HEK293 (cell line): ENCODE results near the gene LCAT.

ENCODE experiments used
- CTCF ChIA-PET: fragments of 350-600 bp; formaldehyde crosslinking; extraction: SDS; loops from one replicate; lab custom pipeline; 2021; ENCODE audit warnings: antibody characterized with exemption; lab: Yijun Ruan, JAX
- POLR2A ChIA-PET: fragments of 300-600 bp; formaldehyde crosslinking; extraction: SDS; loops from one replicate; lab custom pipeline; 2020; ENCODE audit warnings: antibody characterized with exemption, inconsistent platforms; lab: Yijun Ruan, JAX
- H3K27ac ChIP-seq: fragments of 200-500 bp; sonication (Bioruptor generic); 2 replicates; pipeline ENCODE4 v1.5.1; 2014; ENCODE audit warnings: low read depth, low read length, control low read depth, inconsistent platforms; ENCODE audit errors: extremely low read depth
- H3K36me3 ChIP-seq, 2 experiments: fragments of 200-500 bp in 1 of 2; sonication (Bioruptor generic) in 1 of 2; 1 replicate in 1 of 2; 2 replicates in 1 of 2; pipeline ENCODE4 v1.5.1; 2014 to 2017; ENCODE audit warnings: inconsistent platforms in 2 of 2, low read length in 2 of 2; ENCODE audit not compliant: control insufficient read depth in 2 of 2, insufficient read depth in 1 of 2
- H3K4me1 ChIP-seq: fragments of 200-500 bp; sonication (Bioruptor generic); 2 replicates; pipeline ENCODE4 v1.5.1; 2014; ENCODE audit warnings: mild to moderate bottlenecking, low read length, inconsistent platforms; ENCODE audit not compliant: control insufficient read depth, insufficient read depth
- H3K4me3 ChIP-seq: 2 replicates; pipeline ENCODE4 v1.5.1; 2011; ENCODE audit warnings: low read depth, mild to moderate bottlenecking, control low read depth, low read length, moderate library complexity
- H3K9me3 ChIP-seq: fragments of 200-500 bp; sonication (Bioruptor generic); 2 replicates; pipeline ENCODE4 v1.5.1; 2014; ENCODE audit warnings: low read depth, low read length, inconsistent platforms; ENCODE audit not compliant: control insufficient read depth, insufficient read depth
- ELK4 ChIP-seq: IDR thresholded peaks from 2 replicates; pipeline ENCODE4 v1.6.1; 2011; ENCODE audit warnings: mild to moderate bottlenecking, low read depth, low read length, borderline replicate concordance
- KLF7 ChIP-seq: fragments of 450-650 bp; formaldehyde crosslinking; IDR thresholded peaks from 2 replicates; pipeline ENCODE4 v1.5.1; 2016; ENCODE audit warnings: missing biosample characterization, missing genetic modification characterization, borderline replicate concordance
- KLF9 ChIP-seq: fragments of 450-650 bp; formaldehyde crosslinking; IDR thresholded peaks from 2 replicates; pipeline ENCODE4 v1.5.1; 2016; ENCODE audit warnings: missing biosample characterization, missing genetic modification characterization, low read depth
- PRDM1 ChIP-seq: fragments of 450-650 bp; formaldehyde crosslinking; IDR thresholded peaks from 2 replicates; pipeline ENCODE4; 2016; ENCODE audit warnings: missing biosample characterization, missing genetic modification characterization
- PRDM4 ChIP-seq: fragments of 450-650 bp; formaldehyde crosslinking; IDR thresholded peaks from 2 replicates; pipeline ENCODE4 v1.5.1; 2017; ENCODE audit warnings: missing biosample characterization, missing genetic modification characterization
- RBAK ChIP-seq: fragments of 450-650 bp; formaldehyde crosslinking; IDR thresholded peaks from 2 replicates; pipeline ENCODE4 v1.5.1; 2016; ENCODE audit warnings: missing biosample characterization, missing genetic modification characterization
- SP3 ChIP-seq: fragments of 450-650 bp; formaldehyde crosslinking; IDR thresholded peaks from 2 replicates; pipeline ENCODE4 v1.5.1; 2016; ENCODE audit warnings: missing biosample characterization, missing genetic modification characterization
- ZBTB10 ChIP-seq: fragments of 450-650 bp; formaldehyde crosslinking; IDR thresholded peaks from 2 replicates; pipeline ENCODE4 v1.5.1; 2016; ENCODE audit warnings: missing biosample characterization, missing genetic modification characterization
- ZBTB8A ChIP-seq: fragments of 450-650 bp; formaldehyde crosslinking; IDR thresholded peaks from 2 replicates; pipeline ENCODE4 v1.5.1; 2016; ENCODE audit warnings: missing biosample characterization, missing genetic modification characterization
- ZIC2 ChIP-seq: fragments of 450-650 bp; formaldehyde crosslinking; IDR thresholded peaks from 2 replicates; pipeline ENCODE4 v1.5.1; 2016; ENCODE audit warnings: missing biosample characterization, missing genetic modification characterization
- ZNF10 ChIP-seq: fragments of 450-650 bp; formaldehyde crosslinking; IDR thresholded peaks from 2 replicates; pipeline ENCODE4 v1.5.1; 2017; ENCODE audit warnings: missing biosample characterization, missing genetic modification characterization
- ZNF157 ChIP-seq: fragments of 450-650 bp; formaldehyde crosslinking; IDR thresholded peaks from 2 replicates; pipeline ENCODE4 v1.5.1; 2016; ENCODE audit warnings: missing biosample characterization, missing genetic modification characterization
- ZNF423 ChIP-seq: fragments of 450-650 bp; formaldehyde crosslinking; IDR thresholded peaks from 2 replicates; pipeline ENCODE4 v1.5.1; 2016; ENCODE audit warnings: missing biosample characterization, missing genetic modification characterization
- ZNF473 ChIP-seq: fragments of 450-650 bp; formaldehyde crosslinking; IDR thresholded peaks from 2 replicates; pipeline ENCODE4 v1.5.1; 2017; ENCODE audit warnings: missing biosample characterization, missing genetic modification characterization
- ZNF518A ChIP-seq: fragments of 450-650 bp; formaldehyde crosslinking; conservative IDR thresholded peaks from 2 replicates; pipeline ENCODE4 v1.5.1; 2016; ENCODE audit warnings: low read depth, missing biosample characterization, missing genetic modification characterization
- ZNF600 ChIP-seq: fragments of 450-650 bp; formaldehyde crosslinking; IDR thresholded peaks from 2 replicates; pipeline ENCODE4 v1.5.1; 2016; ENCODE audit warnings: missing biosample characterization, missing genetic modification characterization
- ZNF629 ChIP-seq: fragments of 450-650 bp; formaldehyde crosslinking; IDR thresholded peaks from 2 replicates; pipeline ENCODE4 v1.5.1; 2017; ENCODE audit warnings: missing biosample characterization, missing genetic modification characterization
- ZNF692 ChIP-seq: fragments of 450-650 bp; formaldehyde crosslinking; IDR thresholded peaks from 2 replicates; pipeline ENCODE4 v1.5.1; 2016; ENCODE audit warnings: missing biosample characterization, missing genetic modification characterization
- ZSCAN4 ChIP-seq: fragments of 450-650 bp; formaldehyde crosslinking; IDR thresholded peaks from 2 replicates; pipeline ENCODE4 v1.5.1; 2017; ENCODE audit warnings: missing biosample characterization, missing genetic modification characterization

Gene LCAT

GRCh38 chr16:67965668-67966548 is 22.0 kb upstream of the LCAT start (continued):
- TF ChIP-seq ZNF518A (no peak), ZNF600 (tag by site-specific recombination) (peak; percentile 69)

- CTCF ChIA-PET = interaction anchor here (0.6 kb wide), 2 partner anchors 29 to 176 kb away, joined by 3 read pairs; no protein-coding TSS in a partner anchor
- Histone ChIP-seq H3K27ac (no peak overlapping the region), H3K36me3 (peaks cover 0 to 65% of the 10 kb centered on the region in 2 experiments; a peak in 2 of 3 replicates), H3K4me3 (no peak overlapping the region), H3K4me1 (no peaks in the 10 kb centered on the region; the same call in none of the 2 replicates), H3K9me3 (no peaks in the 10 kb centered on the region)
- TF ChIP-seq ZNF629 (tag by site-specific recombination) (no peak), ZNF473 (tag by site-specific recombination) (no peak), ZBTB8A (tag by site-specific recombination) (no peak), SP3 (tag by site-specific recombination) (no peak), ZNF10 (tag by site-specific recombination) (0 out of 2 replicates have a peak, but pooled peaks have one; percentile 14), ZNF423 (no peak), RBAK (tag by site-specific recombination) (no peak), ZBTB10 (tag by site-specific recombination) (no peak), KLF7 (tag by site-specific recombination) (no peak), ELK4 (no peak), KLF9 (tag by site-specific recombination) (no peak), PRDM4 (peak; percentile 77), ZIC2 (0 out of 2 replicates have a peak, but pooled peaks have one; percentile 33), ZNF157 (tag by site-specific recombination) (no peak), ZSCAN4 (tag by site-specific recombination) (no peak), ZNF692 (tag by site-specific recombination) (no peak), PRDM1 (no peak)
- POLR2A ChIA-PET = interaction anchor here (0.7 to 1.3 kb wide), 2 partner anchors 17 to 58 kb away, joined by 3 to 4 read pairs; partner anchors contain the start of genes DDX28 and DUS2
Measured at GRCh38 chr16:67964477-67965131, 20.7 kb upstream of the LCAT start.
